ENCODE data around the gene IQGAP2.
A peak's percentile ranks its signal among the peaks of the same experiment; 100 is the strongest.

GRCh38 chr5:76402886-76403765 lies at the start of gene IQGAP2:
- peak; percentile 79 for TF ChIP-seq CTCF (IDR thresholded peaks at IDR 0.05; ENCODE audit: low read depth, low read length, poor library complexity, severe bottlenecking)
- no peak for TF ChIP-seq EZH2phosphoT487 (IDR thresholded peaks at IDR 0.05; ENCODE audit: borderline replicate concordance, low read length)

Data from DOHH2 (cell line).